GM21390 (cell line): ENCODE data around the gene SPEG.
A peak's percentile ranks its signal among the peaks of the same experiment; 100 is the strongest.
"Not testable (repeated sequence)": the region's sequence is repeated elsewhere in the genome, so short reads cannot be mapped to it uniquely, and the experiment has no call there.

Experiments used
- ATAC-seq: cut with Tn5 transposase; IDR thresholded peaks from one replicate; pipeline ENCODE4 v1.9.1; 2021; ENCODE audit not compliant: unreplicated experiment

Gene SPEG

GRCh38 chr2:219434718-219435525, at the start of gene SPEG:
TSS of gene SPEG (plus strand) at chr2:219434843. CDS start at chr2:219434978, 135 bp downstream.
- ATAC-seq: no peak

GRCh38 chr2:219384859-219385258, 49.8 kb upstream of the SPEG start:
- no peak for ATAC-seq

GRCh38 chr2:219385958-219386520, 48.6 kb upstream of the SPEG start:
- no peak for ATAC-seq

DNA sequence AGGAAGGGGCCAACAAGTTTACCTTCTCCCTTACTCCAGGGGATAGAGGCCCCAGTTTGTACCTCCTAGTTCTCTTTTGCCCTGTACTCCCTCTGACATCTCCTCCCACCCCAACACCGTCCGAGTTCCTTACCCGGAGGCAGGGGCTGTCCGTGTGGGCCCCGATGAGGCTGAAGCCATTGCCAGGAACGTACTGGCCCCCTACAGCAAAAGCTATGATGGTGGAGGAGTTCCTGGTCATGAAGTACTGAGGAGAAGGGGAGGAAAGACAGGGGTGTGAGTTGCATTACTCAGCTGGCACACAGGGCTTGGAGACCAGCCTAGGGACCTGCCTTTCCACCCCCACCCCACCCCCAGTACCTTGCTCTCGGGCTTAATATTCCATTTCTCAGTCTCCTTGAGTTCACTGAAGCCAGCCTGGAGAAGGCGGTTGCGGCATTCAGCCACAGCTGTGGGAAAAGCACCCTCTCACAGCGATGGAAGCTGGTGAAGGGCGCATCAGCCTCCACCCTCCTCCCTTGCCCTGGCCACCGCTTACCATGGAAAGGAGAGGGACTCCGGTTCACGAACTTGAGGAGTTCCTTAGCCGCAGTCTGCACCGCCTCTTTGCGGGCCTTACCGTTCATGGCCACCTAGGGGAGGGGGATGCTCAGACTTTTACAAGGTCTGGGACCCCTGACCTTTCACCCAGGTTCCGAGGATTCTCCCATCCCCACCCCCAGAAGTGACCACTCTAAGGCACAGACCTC, 47.9 kb upstream of the SPEG start:
- ATAC-seq: no peak

- peak; percentile 59 for ATAC-seq
These were observed 47.1 kb upstream of the SPEG start, which contains the start of gene DNPEP for GRCh38 chr2:219387306-219388120. TSS of gene DNPEP (minus strand) at chr2:219387912. CDS start at chr2:219387794, 118 bp downstream.

- peak; percentile 82 for ATAC-seq
These were observed 46.3 kb upstream of the SPEG start for GRCh38 chr2:219388121-219388906.

- ATAC-seq: no peak
These were observed 45.8 kb upstream of the SPEG start for GRCh38 chr2:219388907-219389156.

- no peak for ATAC-seq
These were observed 41.9 kb upstream of the SPEG start for GRCh38 chr2:219392754-219393153.

GRCh38 chr2:219395056-219395455, 39.6 kb upstream of the SPEG start:
- ATAC-seq: not testable (repeated sequence)

- no peak for ATAC-seq
These were observed 39.0 kb upstream of the SPEG start for GRCh38 chr2:219395609-219396008.

- no peak for ATAC-seq
These were observed 37.7 kb upstream of the SPEG start for GRCh38 chr2:219396863-219397457.

DNA sequence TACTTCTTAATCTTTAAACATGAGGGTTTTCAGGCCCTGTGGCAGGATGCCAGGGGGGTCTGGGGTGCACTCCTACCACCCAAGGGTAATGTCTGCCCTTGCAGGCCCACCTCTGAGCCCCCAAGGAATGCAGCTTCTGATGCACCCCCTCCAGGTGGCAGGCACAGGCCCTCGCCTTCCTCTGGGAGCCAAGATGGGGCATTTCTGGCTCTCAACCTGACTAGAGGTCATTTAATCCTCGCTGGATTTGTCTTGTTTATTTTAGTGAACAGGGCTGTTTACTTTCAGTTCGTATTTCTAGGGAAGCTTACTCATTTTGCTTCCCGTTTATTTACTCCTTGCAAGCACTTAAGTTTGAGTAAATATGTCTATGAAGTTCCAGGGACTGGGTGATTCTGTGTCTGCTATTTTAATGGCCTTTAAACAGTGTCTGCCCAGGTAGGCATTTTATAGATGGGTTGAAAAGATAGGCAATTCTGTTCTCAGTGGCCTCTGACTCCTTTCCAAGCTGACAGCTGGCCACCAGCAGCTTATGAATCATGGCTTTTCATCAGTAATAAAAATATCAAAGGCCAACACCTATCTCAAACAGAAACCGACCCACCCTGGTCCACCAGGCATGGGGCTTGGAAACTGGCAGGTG, 35.8 kb upstream of the SPEG start:
- no peak for ATAC-seq

DNA sequence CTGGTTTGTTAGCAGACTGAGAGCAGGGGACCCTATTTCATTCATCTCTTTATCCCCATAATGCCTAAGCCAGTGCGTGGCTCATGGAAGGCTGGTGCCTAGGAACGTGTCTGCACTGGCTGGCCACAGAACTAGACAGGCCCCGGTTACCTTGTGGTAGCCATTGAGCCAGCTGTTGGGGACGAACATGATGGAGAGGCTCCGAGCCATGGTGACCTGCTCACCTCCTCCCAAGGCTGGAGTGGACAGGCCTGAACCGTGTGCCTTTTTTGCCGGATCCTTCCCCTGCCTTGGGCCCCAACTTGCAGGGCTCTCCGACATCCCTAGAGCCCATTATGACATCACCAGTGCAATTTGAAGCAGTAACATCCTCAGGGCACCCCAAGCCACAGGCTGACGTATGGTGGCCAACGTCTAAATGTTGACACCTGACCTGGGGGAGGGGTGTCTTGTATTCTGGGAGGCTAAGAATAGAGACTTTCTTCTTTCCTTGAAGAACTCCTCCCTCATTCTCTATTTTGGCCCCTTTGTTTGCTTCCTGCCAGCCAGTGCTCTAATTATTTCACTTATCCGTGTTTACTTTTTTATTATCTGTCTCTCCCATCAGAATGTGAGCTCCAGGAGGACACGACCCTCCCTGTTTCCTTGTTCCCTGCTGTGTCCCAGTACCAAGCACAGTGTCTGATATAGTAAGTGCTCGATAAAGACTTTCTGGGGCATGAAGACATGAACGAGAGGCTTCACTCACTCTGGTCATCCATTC, 34.7 kb upstream of the SPEG start:
- ATAC-seq: no peak

- no peak for ATAC-seq
These were observed 34.1 kb upstream of the SPEG start for GRCh38 chr2:219400562-219400961.

GRCh38 chr2:219401606-219402005, 33.0 kb upstream of the SPEG start:
- no peak for ATAC-seq

- ATAC-seq: peak; percentile 88
These were observed 31.8 kb upstream of the SPEG start for GRCh38 chr2:219402665-219403515.

- no peak for ATAC-seq
These were observed 30.8 kb upstream of the SPEG start for GRCh38 chr2:219403861-219404260.
